A172 (cell line): ENCODE results near the gene YIPF4. TPM values are rescaled to one million over a fixed set of nuclear protein-coding genes. Genes with fewer than 3 reads are reported as not detected.
"Not testable (repeated sequence)": the region's sequence is repeated elsewhere in the genome, so short reads cannot be mapped to it uniquely, and the experiment has no call there.

ENCODE experiments used
- DNase-seq: peaks from one replicate; pipeline ENCODE4 v3.0.0-alpha.2; 2015; ENCODE audit warnings: low spot score
- total RNA-seq: library from RNA; depleted of rRNA; stranded (reverse); fragments of >200 nt; shearing (Covaris generic); gene quantifications from 2 replicates; pipeline ENCODE4 v1.2.3, GENCODE V29; 2014

Gene YIPF4
- total RNA-seq, 1 experiment from 2014 or later: 51.5 TPM

DNA sequence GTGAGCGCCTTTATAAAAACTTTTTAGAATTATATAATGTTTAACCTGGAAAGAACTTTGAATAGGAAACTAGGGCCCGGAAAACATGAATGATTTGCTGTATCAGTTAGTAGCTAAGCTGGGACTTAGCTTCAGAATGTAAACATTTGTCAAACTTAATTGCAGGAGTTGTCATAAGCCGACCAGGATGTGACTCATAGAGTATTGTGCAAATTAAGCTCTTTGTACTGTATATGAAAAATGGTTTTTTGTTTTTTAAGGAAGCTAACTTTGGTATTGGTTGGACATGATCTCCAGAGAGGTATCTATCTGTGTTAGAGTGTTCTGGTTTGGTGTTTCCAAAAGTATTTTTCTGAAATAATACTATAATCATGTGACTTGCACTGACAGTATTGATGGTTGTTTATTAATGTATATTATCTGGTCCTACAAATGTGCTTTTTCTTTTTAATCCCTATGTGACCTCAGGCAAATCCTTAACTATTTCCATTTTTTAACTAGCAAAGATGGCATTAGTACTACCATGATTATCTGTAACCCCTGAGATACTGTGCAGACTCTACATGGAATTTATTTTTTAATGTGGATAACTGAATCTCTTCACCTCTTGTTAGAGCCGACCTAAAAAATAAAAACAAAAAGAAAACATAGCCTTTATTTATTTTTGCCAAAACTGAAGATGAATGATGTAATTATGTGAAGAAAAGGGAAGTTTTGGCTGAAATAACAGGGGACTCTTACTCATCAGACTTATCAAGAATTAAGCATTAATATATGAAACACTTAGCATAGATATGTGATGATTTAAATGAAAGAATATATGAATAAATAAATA lies 11.7 kb downstream of the YIPF4 start:
- DNase-seq: peak; percentile 60

DNA sequence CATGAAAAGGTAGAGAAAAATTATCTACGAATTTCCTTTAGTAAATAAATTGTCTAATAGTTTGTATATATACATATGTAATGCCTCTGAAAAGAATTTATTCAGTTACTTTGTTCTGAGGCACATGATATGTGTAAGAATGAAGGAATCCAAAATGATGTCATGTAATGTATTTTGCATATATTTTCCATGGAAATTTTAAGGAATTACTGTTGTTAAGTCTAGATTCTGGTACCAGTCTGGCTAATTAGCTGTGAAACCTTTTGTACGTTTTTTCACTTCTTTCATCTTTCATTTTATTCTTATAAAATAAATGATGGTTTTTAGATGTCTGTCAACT lies 12.3 kb downstream of the YIPF4 start:
- DNase-seq: no peak

DNA sequence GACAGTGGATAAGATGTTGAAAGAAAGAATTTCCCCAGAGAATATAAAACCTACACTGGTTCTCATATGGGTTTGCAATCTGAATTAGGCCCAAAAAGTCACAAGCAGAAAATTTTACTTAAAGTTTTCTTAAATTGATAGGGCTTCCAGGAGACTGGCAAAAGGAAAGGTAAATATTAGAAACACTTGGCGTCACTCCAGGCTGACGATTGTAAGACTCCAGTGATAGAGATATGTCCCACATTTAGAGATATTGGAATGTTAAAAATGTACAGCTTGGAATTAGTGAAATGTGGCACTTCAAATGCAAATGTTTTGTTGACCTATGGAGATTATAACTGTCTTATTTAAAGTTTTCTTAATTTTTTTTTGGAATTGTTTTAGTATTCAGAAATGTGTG lies 14.0 kb downstream of the YIPF4 start:
- DNase-seq: no peak

DNA sequence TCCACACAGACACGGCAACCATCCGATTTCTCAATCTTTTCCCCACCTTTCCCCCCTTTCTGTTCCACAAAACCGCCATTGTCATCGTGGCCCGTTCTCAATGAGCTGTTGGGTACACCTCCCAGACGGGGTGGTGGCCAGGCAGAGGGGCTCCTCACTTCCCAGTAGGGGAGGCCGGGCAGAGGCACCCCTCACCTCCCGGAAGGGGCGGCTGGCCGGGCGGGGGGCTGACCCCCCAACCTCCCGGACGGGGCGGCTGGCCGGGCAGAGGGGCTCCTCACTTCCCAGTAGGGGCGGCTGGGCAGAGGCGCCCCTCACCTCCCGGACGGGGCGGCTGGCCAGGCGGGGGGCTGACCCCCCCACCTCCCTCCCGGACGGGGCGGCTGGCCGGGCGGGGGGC lies 15.8 kb downstream of the YIPF4 start:
- DNase-seq: not testable (repeated sequence)

DNA sequence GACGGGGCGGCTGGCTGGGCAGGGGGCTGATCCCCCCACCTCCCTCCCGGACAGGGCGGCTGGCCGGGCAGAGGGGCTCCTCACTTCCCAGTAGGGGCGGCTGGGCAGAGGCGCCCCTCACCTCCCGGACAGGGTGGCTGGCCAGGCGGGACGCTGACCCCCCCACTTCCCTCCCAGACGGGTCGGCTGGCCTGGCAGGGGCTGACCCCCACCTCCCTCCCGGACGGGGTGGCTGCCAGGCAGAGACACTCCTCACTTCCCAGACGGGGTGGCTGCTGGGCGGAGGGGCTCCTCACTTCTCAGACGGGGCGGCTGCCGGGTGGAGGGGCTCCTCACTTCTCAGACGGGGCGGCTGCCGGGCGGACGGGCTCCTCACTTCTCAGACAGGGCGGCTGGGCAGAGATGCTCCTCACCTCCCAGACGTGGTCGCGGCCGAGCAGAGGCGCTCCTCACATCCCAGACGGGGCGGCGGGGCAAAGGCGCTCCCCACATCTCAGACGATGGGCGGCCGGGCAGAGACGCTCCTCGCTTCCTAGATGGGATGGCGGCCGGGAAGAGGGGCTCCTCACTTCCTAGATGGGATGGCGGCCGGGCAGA lies 16.4 kb downstream of the YIPF4 start:
- not testable (repeated sequence) for DNase-seq

DNA sequence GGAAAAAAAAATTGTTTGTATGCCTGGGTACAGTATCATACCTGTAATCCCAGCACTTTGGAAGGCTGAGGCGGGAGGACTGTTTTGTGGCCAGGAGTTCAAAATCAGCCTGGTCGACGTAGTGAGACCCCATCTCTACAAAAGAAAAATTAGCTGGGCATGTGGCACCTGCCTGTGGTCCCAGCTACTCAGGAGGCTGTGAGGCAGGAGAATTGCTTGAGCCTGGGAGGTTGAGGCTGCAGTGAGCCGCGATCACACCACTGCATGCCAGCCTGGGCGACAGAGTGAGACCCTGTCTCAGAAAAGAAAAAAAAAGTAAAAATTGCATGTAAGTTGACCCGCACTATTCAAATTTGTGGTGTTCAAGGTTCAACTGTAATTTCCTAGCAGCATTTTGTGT lies 32.9 kb downstream of the YIPF4 start:
- DNase-seq: no peak

DNA sequence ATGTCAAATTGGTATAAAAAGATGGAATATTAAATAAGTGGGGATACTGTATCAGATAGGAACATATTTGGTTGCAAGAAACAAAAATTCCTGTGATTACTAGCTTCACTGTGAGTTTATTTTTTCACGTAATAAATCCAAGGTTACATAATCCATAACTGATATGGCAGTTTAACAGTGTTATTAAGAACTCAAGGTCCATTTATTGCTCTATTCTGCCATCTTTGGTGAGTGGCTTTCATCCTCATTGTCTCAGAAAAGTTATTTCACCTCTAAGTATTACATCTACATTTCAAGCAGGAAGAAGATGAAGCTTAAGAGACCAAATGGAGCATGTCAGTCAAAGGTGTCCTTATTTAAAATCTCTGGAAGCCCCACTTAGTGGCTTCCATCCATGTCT lies 37.2 kb downstream of the YIPF4 start:
- no peak for DNase-seq

DNA sequence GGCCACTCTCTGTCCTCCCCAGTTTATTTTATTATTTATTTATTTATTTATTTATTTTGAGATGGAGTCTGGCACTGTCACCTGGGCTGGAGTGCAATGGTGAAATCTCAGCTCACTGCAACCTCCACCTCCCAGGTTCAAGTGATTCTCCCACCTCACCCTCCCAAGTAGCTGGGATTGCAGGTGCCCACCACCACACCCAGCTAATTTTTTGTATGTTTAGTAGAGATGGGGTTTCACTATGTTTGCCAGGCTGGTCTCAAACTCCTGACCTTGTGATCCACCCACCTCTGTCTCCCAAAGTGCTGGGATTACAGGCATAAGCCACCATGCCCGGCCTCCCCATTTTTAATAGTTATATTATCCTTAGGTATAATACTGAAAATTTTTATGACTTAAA lies 51.0 kb downstream of the YIPF4 start:
- not testable (repeated sequence) for DNase-seq

DNA sequence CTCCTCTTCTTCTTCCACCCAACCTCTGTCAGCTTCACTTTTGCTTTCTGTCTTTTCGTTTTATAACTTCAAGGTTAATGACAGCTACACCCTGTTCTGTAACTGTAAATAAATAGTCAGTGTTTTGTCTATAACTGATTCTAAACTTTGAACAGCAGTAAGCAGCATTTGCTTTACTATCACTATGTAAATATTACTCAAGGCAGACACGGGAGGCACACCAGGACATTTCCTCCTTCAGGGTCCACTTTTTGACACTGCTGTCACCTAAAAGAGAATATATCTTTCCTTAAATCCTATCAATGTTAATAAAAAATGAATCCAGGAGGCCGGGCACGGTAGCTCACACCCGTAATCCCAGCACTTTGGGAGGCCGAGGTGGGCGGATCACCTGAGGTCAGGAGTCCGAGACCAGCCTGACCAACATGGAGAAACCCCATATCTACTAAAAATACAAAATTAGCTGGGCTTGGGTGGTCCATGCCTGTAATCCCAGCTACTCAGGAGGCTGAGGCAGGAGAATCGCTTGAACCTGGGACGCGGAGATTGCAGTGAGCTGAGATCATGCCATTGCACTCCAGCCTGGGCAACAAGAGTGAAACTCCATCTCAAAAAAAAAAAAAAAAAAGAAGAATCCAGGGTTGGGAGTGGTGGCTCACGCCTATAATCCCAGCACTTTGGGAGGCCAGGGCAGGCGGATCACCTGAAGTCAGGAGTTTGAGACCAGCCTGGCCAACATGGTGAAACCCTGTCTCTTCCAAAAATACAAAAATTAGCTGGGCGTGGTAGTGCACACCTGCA lies 51.7 kb downstream of the YIPF4 start:
- not testable (repeated sequence) for DNase-seq

DNA sequence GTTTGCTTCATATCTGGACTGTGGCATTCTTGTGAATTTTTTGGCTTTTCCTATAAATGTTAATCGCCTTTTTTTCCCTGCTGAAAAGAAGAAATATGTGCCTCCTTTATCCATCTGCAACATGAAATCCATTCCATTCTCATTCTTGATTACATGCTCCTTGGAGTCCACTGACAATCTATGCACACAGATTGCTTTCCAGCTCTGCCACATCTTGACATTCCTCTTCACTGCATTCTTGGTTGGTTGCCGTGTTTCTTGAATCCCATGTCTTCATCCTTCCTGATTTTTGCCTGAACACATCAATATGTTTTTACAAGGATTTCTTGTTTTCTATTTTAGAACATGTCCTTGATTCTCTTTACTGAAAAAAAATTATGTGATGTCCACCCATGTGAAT lies 52.4 kb downstream of the YIPF4 start:
- no peak for DNase-seq

DNA sequence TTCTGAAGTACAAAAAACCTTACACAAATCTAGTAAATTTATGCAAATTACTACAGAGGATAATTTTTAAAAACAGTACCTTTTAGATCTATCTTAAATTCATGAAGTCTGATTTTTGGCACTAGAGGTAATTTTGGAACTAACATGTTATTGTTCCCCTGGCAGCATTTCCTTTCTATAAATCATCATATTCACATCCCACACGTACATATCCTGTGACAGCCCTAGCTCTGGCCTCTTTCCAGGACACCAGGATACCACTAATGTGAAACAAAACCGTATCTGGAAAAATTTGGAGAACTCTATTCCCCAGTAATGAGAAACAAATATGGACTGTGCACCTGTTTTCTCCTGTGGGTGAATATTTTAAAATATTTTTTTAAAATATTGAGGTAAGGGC lies 65.1 kb downstream of the YIPF4 start:
- peak; percentile 22 for DNase-seq

DNA sequence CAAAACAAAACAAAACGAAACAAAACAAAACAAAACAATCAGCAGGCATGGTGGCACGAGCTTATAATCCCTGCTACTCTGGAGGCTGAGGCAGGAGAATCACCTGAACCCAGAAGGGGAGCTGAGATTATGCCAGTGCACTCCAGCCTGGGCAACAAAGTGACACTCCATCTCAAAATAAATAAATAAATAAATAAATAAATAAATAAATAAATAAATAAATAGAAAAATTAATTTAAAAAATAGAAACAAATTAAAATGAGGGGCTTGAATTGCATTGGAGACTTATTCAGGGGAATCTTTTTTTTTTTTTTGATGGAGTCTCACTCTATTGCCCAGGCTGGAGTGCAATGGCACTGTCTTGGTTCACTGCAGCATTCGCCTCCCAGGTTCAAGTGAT lies 73.1 kb downstream of the YIPF4 start:
- DNase-seq: not testable (repeated sequence)

DNA sequence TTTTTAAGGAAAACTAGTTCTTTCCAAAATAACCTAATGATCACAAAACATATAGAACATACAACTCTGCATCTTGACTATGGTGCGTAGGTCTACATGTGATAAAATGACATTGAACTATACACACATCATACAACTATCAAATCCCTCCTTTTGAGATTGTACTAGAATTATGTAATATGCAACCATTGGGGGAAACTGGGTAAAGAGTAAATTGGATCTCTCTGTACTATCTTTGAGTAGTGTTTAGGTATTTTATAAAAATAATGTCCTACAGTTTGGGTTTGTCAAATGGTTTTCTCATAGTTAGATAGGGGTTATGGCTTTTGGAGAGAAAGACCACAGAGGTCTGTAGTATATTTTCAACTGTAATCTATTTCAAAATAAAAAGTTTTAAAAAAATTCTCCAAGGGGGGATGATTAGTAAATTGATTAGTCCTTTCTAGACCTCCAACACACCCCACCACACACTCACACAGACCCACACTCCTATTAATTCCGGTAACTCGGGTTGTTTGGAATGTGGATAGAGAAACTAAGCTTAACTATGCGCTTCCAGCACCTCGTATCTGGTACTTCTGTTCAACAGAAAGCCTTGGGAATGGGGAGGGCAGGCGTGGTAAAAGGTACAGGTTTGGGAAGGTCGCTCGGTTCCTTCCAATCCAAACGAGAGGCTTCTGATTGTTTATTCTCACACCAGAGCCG lies 78.4 kb downstream of the YIPF4 start:
- DNase-seq: peak; percentile 49

DNA sequence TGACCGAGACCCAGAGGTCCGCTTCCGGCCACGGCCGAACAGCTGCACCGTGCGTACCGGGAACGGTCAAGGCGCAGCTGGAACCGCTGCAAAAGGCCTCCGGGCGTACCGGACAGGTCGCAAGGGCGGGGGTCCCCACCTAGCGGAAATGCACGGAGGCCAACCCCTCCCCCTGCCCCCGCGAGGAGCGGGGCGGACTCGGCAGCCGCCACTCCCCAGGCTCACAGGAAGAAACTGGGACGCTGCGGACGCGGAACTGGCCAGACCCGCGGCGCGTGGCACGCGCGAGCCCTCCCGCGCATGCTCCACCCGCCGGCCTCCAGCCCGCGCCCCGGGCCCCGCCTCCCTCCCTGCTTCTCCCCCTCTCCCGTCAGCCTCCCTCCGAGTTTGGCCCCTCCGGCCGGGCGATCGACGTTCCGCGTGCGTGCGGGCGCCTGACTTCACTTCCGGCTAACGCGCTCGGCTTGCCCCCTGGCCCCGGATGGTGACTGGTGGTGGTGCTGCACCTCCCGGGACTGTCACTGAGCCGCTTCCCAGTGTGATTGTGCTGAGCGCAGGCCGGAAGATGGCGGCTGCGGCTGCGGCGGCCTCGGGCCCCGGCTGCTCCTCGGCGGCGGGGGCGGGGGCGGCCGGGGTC lies 79.1 kb downstream of the YIPF4 start, which contains the start of gene BIRC6:
Gene BIRC6 (plus strand): TSS at position 343 of the 637 bp plus-strand sequence. CDS start 139 bp downstream, at position 482.
- peak; percentile 92 for DNase-seq

DNA sequence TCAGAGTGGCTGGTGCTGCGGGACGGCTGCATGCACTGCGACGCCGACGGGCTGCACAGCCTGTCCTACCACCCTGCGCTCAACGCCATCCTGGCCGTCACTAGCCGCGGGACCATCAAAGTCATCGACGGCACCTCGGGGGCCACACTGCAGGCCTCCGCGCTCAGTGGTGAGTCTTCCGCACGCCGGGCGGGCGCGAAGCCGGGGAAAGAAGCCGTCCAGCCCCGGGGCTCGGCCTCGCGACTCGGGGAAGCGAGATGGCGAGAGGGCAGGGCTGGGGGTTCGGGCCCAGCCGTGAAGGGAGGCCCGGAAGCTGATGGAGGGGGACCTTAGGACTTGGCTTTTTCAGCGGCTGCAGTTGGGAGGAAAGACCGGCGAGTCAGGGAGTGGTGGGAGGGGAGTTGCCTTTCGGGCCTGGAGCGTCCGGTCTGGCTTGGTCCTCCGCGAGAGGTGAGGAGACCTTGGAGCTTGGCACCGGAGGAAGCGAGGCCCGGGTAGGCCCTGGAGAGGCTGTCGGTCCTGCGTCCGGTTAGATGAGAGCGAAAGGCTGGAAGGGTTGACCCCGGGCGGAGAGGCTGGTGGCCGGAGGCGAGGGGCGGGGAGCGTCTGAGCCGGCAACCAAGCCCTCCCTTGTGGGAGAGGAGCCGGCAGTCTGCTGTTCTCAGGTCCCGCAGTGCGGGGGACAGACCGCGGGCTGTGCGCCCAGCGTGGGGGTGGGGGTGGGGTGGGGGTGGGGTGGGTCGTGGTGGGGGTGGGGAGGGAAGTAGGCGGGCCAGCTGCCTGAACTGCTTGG lies 79.8 kb downstream of the YIPF4 start:
- peak; percentile 19 for DNase-seq

DNA sequence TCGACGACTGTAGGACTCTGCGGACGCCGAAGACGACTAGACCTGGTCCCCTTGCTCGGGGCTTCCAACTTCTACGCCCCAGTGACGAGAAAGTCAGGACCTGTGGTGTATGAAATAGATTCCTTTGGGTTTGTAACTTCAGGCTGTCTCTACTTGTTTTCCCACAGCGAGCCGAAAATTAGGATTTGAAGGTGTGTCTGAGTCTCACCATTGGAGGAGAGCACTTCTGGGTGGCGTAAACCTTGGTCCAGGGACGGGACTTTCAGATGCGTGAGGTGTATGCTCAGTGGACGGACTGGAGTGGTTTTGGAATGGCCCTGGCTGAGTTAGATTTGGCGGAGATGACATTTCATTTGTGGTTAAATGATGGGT lies 80.4 kb downstream of the YIPF4 start:
- DNase-seq: peak; percentile 23

DNA sequence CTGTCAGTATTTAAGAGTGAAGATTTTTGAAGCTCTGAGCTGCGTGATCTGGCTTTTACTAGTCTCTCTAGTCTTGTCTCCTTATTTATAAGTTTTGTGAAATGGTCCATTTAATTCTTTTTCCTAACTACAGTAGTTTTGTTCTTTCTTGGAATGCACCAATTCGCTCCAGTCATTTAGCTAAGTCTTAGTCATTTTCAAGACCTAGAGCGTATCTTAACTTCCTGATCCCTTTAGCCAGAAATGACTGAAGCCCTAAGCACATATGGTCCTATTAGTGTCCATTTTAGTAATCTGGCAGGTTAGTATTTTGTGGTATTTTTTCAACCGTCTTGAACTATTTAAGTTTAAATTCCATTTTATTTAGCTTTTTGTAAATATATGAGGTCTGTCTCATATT lies 82.7 kb downstream of the YIPF4 start:
- no peak for DNase-seq

DNA sequence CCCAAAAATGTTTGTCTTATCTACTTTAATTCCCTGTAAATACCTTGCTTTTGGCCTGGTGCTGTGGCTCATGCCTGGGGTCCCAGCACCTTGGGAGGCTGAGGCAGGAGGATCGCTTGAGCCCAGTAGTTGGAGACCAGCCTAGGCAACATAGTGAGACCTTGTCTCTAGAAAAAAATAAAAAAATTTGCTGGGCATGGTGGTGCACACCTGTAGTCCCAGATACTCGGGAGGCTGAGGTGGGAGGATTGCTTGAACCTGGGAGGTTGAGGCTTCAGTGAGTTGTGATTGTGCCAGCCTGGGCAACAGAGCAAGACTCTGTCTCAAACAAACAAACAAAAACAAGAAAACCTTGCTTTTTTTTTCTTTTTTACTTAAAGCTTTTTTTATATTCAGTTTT lies 85.3 kb downstream of the YIPF4 start:
- DNase-seq: not testable (repeated sequence)

DNA sequence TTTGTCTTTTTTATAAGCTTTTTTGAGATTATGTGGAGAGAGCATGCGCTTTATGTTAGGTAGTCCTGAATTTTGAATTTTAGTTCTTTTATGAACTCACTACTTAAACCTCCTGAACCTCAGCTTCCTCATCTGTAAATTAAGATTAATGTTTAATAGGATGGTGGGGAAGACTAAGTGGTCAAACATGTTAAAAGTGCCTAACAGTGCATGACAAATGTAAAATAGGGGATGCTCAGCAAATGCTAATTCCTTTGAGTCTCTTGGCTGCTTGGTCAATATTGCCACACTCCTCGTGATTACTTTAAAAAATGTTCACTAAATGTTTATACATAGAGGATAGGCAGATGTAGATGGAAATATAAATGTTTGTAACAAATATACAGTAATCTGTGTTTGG lies 85.9 kb downstream of the YIPF4 start:
- DNase-seq: no peak

DNA sequence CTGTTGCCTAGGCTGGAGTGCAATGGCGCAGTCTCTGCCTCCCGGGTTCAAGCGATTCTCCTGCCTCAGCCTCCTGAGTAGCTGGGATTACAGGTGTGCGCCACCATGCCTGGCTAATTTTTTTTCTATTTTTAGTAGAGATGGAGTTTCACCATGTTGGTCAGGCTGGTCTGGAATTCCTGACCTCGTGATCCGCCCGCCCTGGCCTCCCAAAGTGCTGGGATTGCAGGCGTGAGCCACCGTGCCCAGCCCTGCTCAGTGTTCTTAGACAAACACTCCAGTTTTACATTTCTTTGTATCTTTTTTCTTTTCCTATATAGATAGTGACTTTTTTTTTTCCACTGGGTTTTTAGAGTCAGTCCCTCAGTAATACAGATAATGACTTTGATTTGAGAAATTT lies 86.6 kb downstream of the YIPF4 start:
- not testable (repeated sequence) for DNase-seq

DNA sequence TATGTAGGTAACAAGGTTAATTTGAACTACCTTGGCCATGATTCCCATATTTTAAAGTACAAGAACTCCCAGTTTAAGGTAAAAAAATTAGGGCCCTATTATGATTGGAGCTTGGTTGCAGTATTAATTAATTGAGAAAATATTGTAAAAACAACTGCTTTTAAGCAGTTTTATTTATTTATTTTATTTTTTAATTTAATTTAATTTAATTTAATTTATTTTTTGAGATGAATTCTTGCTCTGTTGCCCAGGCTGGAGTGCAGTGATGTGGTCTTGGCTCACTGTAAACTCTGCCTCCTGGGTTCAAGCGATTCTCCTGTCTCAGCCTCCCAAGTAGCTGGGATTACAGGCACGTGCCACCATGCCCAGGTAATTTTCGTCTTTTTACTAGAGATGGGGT lies 88.0 kb downstream of the YIPF4 start:
- not testable (repeated sequence) for DNase-seq
